Type B pancreatic cell (in vitro differentiated cells): Measurements from ENCODE around the gene TTC28. TPM values are rescaled to one million over a fixed set of nuclear protein-coding genes. Genes with fewer than 3 reads are reported as not detected.

Source experiments
- DNase-seq: peaks from one replicate; pipeline ENCODE4 v3.0.0; 2021; ENCODE audit warnings: mixed read lengths; ENCODE audit not compliant: unreplicated experiment; ENCODE audit errors: extremely low spot score
- H3K27ac Mint-ChIP-seq: 2 replicates; pipeline ENCODE4 v1.8.0; 2021; ENCODE audit warnings: mild to moderate bottlenecking, mixed read lengths
- H3K27me3 Mint-ChIP-seq: 2 replicates; pipeline ENCODE4 v1.8.0; 2021; ENCODE audit warnings: mixed read lengths
- H3K36me3 Mint-ChIP-seq: 2 replicates; pipeline ENCODE4 v1.8.0; 2021; ENCODE audit warnings: mixed read lengths
- H3K4me1 Mint-ChIP-seq: one replicate; pipeline ENCODE4 v1.8.0; 2021; ENCODE audit warnings: mixed read lengths; ENCODE audit not compliant: unreplicated experiment
- H3K4me3 Mint-ChIP-seq: 2 replicates; pipeline ENCODE4 v1.8.0; 2021; ENCODE audit warnings: mild to moderate bottlenecking, mixed read lengths
- H3K9me3 Mint-ChIP-seq: 2 replicates; pipeline ENCODE4 v1.8.0; 2021; ENCODE audit warnings: mixed read lengths
- CTCF ChIP-seq: fragments of 200-600 bp; sonication (generic); conservative IDR thresholded peaks from 2 replicates; pipeline ENCODE4 v1.5.0; 2021; ENCODE audit warnings: antibody characterized with exemption, mild to moderate bottlenecking
- total RNA-seq: library from RNA; stranded (reverse); gene quantifications from 2 replicates; pipeline ENCODE4 v1.2.1, GENCODE V29; 2021; ENCODE audit warnings: low replicate concordance

The TTC28 gene
- total RNA-seq, 1 donor from 2014 or later, result 59.2 TPM

- Mint-ChIP-seq H3K36me3 (peaks cover 11% of the 10 kb centered on the region), H3K4me3 (no peak overlapping the region), H3K27ac (no peak overlapping the region), H3K27me3 (peaks cover 5% of the 10 kb centered on the region), H3K9me3 (no peaks in the 10 kb centered on the region), H3K4me1 (peaks cover 25% of the 10 kb centered on the region)
- TF ChIP-seq CTCF, result no peak
- DNase-seq, result no peak
Observed at GRCh38 chr22:28408709-28409108, 270.9 kb downstream of the TTC28 start.

- no peak overlapping the region for H3K4me3 Mint-ChIP-seq
- no peaks in the 10 kb centered on the region for H3K9me3 Mint-ChIP-seq
- TF ChIP-seq CTCF, result no peak
- DNase-seq, result no peak
- peaks cover 5% of the 10 kb centered on the region for H3K27me3 Mint-ChIP-seq
- peaks cover 28% of the 10 kb centered on the region for H3K4me1 Mint-ChIP-seq
- no peak overlapping the region for H3K27ac Mint-ChIP-seq
- H3K36me3 Mint-ChIP-seq, result peaks cover 11% of the 10 kb centered on the region
Observed at GRCh38 chr22:28407645-28408044, 272.0 kb downstream of the TTC28 start.

GRCh38 chr22:28406246-28406645 lies 273.4 kb downstream of the TTC28 start:
- DNase-seq, result no peak
- H3K4me1 Mint-ChIP-seq, result peaks cover 28% of the 10 kb centered on the region
- no peaks in the 10 kb centered on the region for H3K9me3 Mint-ChIP-seq
- H3K27ac Mint-ChIP-seq, result no peak overlapping the region
- no peak overlapping the region for H3K4me3 Mint-ChIP-seq
- TF ChIP-seq CTCF, result no peak
- peaks cover 5% of the 10 kb centered on the region for H3K27me3 Mint-ChIP-seq
- peaks cover 14% of the 10 kb centered on the region for H3K36me3 Mint-ChIP-seq

- no peaks in the 10 kb centered on the region for H3K9me3 Mint-ChIP-seq
Observed at GRCh38 chr22:28405588-28405987, 274.1 kb downstream of the TTC28 start.

GRCh38 chr22:28402539-28402938 lies 277.1 kb downstream of the TTC28 start:
- TF ChIP-seq CTCF, result no peak
- H3K4me3 Mint-ChIP-seq, result no peak overlapping the region
- DNase-seq, result no peak
- peaks cover 25% of the 10 kb centered on the region for H3K4me1 Mint-ChIP-seq
- no peaks in the 10 kb centered on the region for H3K9me3 Mint-ChIP-seq
- peaks cover 12% of the 10 kb centered on the region for H3K36me3 Mint-ChIP-seq
- no peak overlapping the region for H3K27ac Mint-ChIP-seq
- no peaks in the 10 kb centered on the region for H3K27me3 Mint-ChIP-seq

More at GRCh38 chr22:28405588-28405987, 274.1 kb downstream of the TTC28 start:
- Mint-ChIP-seq H3K4me1 (peaks cover 24% of the 10 kb centered on the region), H3K4me3 (no peak overlapping the region), H3K27ac (no peak overlapping the region), H3K27me3 (peaks cover 5% of the 10 kb centered on the region), H3K36me3 (peaks cover 14% of the 10 kb centered on the region)
- TF ChIP-seq CTCF, result no peak
- no peak for DNase-seq

GRCh38 chr22:28402060-28402459 lies 277.6 kb downstream of the TTC28 start:
- peaks cover 12% of the 10 kb centered on the region for H3K36me3 Mint-ChIP-seq
- no peak for DNase-seq
- peaks cover 26% of the 10 kb centered on the region for H3K4me1 Mint-ChIP-seq
- no peak overlapping the region for H3K27ac Mint-ChIP-seq
- no peak for TF ChIP-seq CTCF
- H3K9me3 Mint-ChIP-seq, result no peaks in the 10 kb centered on the region
- no peak overlapping the region for H3K4me3 Mint-ChIP-seq
- H3K27me3 Mint-ChIP-seq, result no peaks in the 10 kb centered on the region
